HG02798 (cell line): ENCODE results near the gene EIF2AK2.
"Not testable (repeated sequence)": the region's sequence is repeated elsewhere in the genome, so short reads cannot be mapped to it uniquely, and the experiment has no call there.

Source experiments
- ATAC-seq: cut with Tn5 transposase; IDR thresholded peaks from one replicate; pipeline ENCODE4 v1.9.1; 2021; ENCODE audit warnings: mild to moderate bottlenecking; ENCODE audit not compliant: unreplicated experiment, poor library complexity

Gene EIF2AK2

DNA sequence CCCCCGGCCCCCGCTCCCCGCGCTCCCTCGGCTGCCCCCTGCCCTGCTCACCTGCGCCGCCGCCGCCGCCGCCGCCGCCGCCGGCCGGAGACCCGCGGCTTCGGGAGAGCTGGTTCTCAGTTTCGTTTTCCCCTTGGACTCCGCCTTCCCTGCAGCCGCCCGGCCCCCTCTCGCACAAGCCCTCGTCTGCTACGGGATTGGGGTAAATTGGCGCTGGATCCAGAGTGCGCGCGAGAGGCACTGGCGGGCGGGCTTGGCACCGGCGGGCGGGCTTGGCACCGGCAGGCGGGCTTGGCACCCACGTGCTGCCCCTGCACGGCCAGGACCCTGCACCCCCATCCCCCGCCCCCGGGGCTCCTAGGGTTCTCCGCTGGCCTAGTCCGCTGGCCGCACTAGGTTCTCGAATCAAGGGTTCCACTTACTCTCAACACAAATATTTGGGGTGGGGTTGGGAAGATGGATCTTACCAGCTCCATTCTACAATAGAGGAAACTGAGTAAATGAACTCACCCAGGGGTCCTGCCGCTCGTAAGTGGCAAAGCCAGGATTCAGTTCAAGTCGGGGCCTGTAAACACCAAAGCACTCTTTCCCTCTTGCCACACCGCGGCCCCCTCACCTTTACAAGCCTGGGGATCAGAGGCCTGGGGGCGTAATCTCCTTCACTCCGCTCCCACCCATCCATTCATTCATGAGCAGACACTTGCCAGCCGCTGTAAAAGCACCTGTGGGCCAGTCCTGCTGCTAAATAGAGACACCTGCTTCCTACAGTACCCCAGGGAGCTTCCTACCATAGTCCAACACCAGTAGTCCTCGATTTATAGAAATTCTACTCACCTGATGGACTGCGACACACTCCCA lies at the start of gene EIF2AK2:
TSS of gene EIF2AK2 (minus strand) at position 124 of the 858 bp plus-strand sequence. CDS start 9,174 bp downstream, outside the sequence.
- ATAC-seq: peak; percentile 93

DNA sequence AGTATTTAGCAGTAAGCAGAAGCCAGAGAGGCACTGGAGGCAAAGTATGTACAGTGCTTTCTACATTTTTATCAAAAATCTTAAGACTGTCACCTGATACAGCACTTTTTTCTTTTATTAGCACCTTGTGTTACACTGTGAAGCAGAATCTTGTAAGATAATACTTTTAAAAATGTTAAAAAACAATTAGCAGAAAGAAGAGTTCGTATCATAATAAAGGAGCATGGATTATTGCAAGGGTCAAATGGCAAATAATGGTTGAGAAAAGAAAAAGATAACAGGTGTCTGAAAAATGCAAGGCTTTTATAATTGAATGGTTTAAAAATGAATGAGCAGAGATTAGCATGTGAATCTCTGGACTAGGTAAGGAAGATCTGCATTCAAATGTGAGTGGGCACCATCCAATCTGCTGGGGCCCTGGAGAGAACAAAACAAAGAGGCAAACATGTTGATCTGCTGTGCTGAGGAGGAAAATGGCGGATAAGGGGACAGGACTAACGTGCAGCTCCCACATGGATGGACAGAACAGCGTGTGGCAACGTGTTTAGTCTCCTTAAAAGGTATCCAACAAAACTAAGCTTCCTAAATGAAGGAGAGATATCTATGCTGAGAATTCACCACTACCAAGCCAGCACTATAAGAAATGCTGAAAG lies 49.0 kb upstream of the EIF2AK2 start:
- ATAC-seq: no peak

DNA sequence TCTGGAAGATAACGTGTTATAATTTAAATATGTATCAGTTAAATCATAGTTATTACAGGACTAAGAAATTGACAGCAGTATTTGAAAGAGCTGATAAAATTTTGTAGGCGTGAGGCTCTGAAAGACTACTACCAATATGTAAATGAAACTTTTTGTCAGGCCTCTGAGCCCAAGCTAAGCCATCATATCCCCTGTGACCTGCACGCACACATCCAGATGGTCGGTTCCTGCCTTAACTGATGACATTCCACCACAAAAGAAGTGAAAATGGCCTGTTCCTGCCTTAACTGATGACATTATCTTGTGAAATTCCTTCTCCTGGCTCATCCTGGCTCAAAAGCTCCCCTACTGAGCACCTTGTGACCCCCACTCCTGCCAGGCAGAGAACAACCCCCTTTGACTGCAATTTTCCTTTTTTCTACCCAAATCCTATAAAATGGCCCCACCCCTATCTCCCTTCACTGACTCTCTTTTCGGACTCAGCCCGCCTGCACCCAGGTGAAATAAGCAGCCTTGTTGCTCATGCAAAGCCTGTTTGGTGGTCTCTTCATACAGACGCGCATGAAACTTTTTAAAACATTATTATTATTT lies 48.4 kb upstream of the EIF2AK2 start:
- ATAC-seq: not testable (repeated sequence)

DNA sequence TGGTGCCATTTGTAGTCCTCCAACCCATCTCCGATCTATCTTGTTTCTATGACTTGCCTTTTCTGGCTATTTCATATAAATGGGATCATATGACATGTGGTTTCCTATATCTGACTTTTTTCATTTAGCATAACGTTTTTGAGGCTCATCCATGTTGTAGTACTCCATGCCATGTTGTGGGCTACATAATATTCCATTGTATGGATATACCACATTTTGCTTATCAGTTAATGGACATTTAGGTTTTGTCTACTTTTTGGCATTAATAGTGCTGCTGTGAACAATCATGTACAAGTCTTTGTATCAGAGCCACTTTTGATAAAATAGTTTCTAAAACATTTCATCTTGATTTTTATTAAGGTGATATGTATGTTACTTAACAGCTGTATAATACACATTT lies 46.9 kb upstream of the EIF2AK2 start:
- ATAC-seq: no peak

DNA sequence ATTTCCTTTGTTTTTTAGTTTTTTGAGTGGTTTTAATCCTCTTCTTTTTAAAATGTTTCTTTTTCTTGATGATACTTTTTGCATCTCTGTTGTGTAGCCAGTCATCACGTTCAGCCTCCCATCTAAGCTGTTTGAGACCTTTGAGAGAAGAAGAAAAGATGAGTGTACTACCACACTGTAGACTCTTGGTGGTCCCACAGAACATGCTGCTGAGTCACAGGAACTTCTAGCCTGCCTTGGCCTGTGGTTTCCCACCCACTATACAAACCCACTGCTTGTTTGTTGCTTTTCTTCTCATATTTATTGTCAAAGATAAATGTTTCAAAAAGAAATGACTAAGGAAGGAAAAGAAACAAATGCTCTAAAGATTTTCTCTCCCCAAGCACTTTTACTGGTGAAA lies 45.0 kb upstream of the EIF2AK2 start:
- no peak for ATAC-seq

DNA sequence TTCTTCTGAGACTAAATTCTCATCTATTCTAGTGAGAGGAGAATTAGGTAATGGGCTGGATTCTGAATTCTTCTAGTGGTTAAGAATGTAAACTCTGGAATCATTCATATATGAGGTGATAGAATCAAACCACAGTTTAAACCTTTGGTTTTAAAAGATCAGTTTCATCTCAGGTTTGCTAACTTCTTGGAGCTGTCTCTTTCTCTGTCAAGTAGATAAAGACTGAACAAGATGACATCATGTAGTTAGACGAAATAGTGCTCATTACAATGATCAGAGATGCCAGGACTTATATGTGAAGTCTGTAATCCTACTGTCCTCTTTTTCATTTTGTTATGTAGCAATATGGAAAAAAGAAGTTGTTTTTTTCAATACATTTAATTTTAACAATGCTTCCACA lies 44.4 kb upstream of the EIF2AK2 start:
- ATAC-seq: no peak

DNA sequence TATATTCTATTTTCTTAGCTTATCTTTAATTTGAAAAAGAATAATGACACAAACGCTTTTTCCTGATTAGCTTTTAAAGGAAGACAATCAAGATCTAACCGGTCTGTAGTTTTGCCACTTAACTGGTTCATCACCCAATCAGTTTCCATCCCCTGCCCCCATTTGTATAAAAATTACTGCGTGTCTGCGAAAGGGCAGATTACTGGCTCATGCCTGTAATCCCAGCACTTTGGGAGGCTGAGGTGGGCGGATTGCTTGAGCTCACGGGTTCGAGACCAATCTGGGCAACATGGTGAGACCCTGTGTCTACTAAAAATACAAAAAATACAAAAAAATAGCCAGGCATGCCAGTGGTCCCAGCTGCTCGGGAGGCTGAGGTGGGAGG lies 41.9 kb upstream of the EIF2AK2 start:
- no peak for ATAC-seq

DNA sequence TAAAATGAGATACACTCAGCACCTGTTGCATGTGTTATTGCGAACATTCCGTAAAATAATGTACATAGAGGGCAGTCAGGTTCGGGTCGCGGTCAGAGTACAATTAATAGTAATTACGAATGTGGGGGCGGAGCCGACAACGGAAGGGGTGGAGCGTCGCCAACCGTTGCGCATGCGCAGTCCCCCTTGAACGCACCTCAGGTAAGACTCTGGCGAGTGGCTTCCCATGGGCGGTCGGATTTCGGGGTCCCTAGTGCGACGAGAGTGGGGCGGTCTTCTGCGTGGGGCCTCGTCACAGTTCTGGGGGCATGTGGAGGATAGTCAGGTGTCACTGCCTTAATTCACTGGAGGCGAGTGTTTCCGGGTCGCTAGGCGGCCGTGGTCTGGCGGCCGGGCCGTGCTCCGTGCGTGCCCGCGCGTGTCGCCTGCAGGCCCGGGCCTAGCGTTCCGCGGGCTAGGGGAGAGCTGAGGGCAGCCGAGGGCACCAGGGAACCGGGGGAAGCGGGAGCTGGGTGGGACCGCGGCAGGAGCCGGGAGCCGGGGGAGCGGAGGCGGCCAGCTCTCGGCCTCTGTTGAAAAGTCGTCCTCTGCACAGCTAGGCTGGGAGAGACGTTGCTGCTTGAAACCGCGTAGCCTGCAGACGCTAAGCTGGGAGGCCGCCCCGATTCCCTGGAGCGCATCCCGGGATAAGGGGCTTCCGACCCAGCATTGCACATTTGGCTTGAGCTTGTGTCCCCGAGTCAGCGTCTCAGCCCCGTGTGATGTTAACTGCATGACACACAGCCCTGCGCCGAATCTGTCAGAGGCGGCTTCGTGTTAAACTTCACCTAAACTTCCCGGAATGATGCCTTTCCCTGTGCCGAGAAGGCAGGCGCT lies 39.8 kb upstream of the EIF2AK2 start, which contains the start of gene CEBPZOS:
TSS of gene CEBPZOS (plus strand) at position 177 of the 876 bp plus-strand sequence. CDS start 3,209 bp downstream, outside the sequence.
- ATAC-seq: peak; percentile 83

DNA sequence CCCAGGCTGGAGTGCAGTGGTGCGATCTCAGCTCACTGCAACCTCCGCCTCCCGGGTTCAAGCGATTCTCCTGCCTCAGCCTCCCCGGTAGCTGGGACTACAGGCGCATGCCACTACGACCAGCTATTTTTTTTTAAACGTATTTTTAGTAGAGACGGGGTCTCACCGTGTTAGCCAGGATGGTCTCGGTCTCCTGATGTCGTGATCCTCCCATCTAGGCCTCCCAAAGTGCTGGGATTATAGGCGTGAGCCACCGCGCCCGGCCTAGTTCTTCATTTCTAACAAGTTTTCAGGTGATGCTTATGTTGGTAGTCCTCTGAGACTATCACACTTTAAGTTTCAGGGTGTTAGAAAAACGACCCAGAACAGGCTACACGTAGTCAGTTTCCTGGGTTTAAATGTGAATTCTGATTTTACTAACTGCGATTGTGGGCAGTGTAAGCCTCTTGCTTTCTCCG lies 39.1 kb upstream of the EIF2AK2 start:
- ATAC-seq: not testable (repeated sequence)

DNA sequence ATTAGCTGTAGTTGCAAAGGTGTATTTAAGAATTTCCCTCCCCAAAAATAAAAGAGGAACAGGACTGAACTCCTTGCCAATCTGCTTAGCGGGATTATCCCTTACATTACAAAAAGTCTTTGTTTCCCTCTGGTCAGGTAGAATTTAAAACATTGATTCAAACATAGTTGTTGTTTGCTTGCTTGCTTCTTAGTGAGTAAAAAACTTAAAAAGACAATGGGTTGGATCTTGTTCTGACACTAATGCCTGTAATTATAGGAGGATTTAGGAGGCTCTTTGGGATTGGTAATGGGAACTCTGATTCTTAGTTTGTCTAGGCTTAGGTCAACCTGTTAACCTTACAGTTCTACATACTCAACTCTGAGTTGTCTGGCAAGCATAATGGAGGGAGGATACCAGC lies 35.8 kb upstream of the EIF2AK2 start:
- ATAC-seq: no peak

DNA sequence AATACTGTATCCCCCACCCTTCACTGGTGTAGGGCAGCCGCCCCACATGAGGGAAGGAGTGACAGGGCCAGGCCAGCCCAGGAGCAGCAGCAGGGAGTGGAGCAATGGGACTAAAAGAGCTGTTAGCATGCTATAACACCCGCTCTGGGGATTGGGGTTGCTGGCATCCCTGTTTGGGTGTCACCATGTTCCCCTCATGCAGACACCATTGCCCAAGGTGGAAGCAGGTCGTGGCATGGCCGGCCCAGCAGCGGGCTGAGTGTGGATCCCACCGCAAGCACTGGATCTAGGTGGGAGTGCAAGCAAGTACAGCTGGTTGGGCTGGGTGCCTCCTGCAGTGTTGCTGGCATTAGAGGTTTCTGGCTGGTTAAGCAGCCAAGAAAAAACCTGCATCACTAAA lies 35.0 kb upstream of the EIF2AK2 start:
- ATAC-seq: no peak

DNA sequence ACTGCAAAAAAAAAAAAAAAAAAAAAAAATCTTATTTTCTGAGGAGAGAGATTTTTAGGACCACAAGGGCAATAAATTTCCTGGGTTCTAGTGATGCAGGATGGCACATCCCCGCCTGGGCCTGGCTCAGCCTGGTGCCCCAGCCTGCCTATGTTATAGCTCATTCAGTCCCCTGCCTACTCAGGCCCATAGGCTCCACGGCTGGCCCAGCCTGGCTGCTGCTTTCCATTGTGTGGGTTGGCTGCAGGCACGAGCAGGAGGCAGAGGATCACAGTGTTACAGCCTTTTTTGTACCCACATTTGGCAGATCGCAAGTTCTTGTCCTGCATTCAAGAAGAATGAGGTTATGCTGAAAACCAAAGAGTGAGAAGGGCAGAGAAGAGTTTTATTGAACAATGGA lies 34.5 kb upstream of the EIF2AK2 start:
- no peak for ATAC-seq

DNA sequence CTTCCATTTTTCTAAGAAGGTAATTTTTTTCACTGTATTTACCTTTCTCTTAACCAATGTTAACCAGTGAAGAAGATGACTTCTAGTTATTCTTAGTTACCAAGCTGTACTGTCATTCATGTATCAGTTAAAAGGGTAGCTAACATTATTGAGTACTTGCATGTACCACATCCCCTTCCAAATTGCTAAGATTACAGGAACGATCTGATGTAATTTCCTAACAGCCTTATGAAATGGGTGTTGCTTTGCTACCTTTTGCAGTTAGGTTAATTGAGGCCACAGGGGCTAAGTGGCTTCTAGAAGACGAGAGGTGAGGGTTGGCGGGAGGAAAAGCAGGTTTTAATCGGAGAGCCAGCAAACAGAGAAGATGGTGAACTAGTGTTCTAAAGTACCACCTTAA lies 33.5 kb upstream of the EIF2AK2 start:
- ATAC-seq: no peak

DNA sequence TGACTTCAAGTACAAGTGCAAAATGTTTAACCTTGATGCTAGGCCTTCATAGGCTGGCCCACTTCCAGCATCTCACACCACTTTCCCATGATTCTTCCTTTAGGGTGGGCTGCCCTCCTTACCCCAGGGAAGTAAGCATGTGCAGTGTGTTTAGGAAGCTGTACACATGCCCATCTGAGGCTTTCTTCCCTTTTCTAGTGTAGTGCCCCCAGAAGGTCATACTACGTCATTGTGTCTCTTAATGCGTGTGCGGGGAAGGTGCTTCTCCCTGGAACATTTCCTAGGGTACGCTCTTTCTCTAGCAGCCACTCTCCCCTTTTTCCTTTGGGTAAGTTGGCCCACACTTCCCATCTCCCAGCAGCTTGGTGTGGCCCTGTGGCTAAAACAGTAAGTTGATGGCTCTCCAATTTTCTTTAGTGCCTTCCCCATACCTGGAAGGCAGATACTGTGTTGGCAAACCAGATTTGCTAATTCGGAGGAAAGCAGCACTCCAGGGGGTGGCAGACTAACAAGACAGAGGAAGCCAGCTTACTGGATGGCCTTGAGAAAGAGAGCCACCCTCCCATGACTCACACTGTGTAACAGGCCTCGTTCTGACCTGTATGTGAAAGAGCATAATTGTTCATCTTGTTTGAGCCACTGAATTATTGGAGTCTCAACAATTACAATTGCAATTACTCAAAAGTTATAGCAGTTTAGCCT lies 32.8 kb upstream of the EIF2AK2 start:
- ATAC-seq: no peak

DNA sequence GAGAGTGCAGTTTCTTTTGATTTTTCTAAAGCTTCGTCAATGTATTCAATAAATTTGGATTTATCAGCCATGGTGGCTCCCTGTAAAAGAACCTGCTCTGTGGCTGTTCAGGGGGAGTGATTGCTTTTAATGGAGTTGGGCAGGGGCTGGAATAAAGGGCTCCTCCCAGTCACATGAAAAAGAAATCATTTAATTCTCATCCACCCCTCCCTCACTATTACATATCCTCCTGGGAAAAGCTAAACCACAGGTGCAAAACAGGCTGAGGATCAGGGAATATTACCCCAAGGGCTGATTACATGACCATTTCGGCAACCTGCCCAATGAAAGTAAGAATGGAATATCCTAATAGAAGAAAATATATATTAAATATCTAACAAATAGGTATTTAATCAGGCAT lies 31.8 kb upstream of the EIF2AK2 start, which contains the start of gene SULT6B1:
TSS of gene SULT6B1 (minus strand) at position 101 of the 400 bp plus-strand sequence. CDS start at position 71, 30 bp downstream.
- ATAC-seq: no peak

DNA sequence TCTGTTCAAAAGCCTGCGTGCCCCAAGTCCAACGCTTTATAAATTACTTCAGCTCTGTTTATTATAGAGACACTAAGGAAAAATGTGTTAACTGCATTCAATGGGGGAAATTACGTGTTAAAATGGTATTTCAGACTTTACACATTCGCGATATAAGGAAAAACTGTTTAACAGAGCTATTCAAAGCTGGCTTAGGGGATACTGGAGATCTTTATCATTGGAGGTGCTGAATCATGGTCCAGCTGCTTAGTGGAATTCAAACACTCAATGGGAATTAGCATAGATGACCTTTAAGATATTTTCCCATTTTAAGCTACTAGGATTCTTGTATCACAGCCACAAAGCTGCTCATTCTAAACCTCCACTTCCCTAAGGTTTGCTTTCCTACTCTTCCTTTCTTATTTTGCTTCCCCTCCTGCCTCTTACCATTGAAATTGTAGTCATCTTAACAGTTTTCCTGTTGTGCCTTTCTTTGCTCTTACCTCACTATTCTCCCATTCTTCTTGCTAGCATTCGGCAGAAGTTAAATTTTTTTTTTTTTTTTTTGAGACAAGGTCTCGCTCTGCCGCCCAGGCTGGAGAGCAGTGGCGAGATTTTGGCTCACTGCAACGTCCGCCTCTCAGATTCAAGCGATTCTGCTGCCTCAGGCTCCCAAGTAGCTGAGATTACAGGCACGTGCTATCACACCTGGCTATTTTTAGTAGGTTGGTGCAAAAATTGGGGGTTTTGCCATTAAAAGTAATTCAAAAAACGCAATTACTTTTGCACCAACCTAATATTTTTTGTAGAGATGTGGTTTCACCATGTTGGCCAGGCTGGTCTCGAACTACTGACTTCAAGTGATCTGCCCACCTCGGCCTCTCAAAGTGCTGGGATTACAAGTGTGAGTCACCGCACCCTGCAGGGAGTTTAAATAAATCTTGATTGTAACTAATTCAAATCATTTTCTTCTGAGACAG lies 25.2 kb upstream of the EIF2AK2 start:
- no peak for ATAC-seq

DNA sequence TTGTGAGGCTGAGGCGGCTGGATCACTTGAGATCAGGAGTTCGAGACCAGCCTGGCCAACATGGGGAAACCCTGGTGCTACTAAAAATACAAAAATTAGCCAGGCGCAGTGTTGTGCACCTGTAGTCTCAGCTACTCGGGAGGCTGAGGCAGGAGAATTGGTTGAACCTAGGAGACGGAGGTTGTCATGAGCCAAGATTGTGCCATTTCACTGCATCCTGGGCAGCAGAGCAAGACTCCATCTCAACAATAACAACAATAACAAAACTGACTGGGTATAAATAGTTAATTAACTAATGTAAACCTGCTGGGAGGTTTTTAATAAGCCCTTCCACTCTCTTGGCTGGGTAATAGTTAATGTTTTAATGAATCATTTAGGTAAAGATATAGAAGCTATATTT lies 23.9 kb upstream of the EIF2AK2 start:
- no peak for ATAC-seq

DNA sequence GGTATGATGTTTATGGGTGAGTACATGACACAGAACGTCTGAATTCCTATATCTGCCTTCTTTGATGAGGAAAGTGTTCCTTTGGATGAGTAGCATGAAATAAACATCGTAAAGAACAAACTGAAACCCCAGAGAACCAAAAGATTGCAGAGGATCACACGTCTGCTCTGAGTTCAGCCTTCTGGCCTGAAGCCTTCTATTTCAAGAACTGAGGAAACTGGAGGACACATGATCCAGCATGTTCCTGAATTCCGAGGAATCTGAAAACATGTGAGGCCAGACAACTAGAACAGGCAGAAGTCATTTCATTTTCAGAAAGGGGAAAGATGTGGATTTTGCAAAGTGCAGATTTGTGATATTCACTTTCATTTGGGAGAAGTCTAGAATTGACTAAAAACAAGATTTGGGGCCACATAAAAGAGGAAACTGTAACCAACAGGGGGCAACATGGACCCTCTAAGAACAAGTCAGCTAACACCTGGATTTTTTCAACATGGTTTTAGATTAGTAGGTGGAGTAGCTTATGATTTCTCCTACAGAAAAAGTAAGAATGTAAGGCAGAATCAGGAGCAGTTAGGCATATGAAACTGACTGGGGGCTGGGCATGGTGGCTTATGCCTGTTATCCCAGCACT lies 23.3 kb upstream of the EIF2AK2 start:
- ATAC-seq: no peak
